H9 (cell line): ENCODE measurements around the gene FSIP1. TPM values are rescaled to one million over a fixed set of nuclear protein-coding genes. Genes with fewer than 3 reads are reported as not detected.

Experiments used
- DNase-seq: peaks from one replicate; pipeline ENCODE4 v3.0.0-alpha.2; 2017
- H2AFZ ChIP-seq: one replicate; pipeline ENCODE4 v1.6.1; 2013; ENCODE audit warnings: mild to moderate bottlenecking, low read length, control low read depth, moderate library complexity
- H2AK5ac ChIP-seq: 2 replicates; pipeline ENCODE4 v1.6.1; 2013; ENCODE audit warnings: low read length, control low read depth, mixed read lengths; ENCODE audit not compliant: insufficient read length
- H2BK120ac ChIP-seq: one replicate; pipeline ENCODE4 v1.6.1; 2013; ENCODE audit warnings: low read depth, mild to moderate bottlenecking, low read length, control low read depth, inconsistent platforms; ENCODE audit not compliant: poor library complexity, severe bottlenecking
- H2BK12ac ChIP-seq: 2 replicates; pipeline ENCODE4 v1.6.1; 2013; ENCODE audit warnings: low read length, control low read depth, mixed read lengths, low read depth; ENCODE audit not compliant: insufficient read length
- H2BK15ac ChIP-seq: 2 replicates; pipeline ENCODE4 v1.6.1; 2013; ENCODE audit warnings: low read depth, low read length, control low read depth
- H2BK20ac ChIP-seq: one replicate; pipeline ENCODE4 v1.6.1; 2013; ENCODE audit warnings: low read depth, mild to moderate bottlenecking, low read length, control low read depth, inconsistent platforms; ENCODE audit not compliant: poor library complexity, severe bottlenecking
- H2BK5ac ChIP-seq: 2 replicates; pipeline ENCODE4 v1.6.1; 2013; ENCODE audit warnings: low read length, control low read depth, mixed read lengths; ENCODE audit not compliant: insufficient read length
- H3K14ac ChIP-seq: 2 replicates; pipeline ENCODE4 v1.6.1; 2013; ENCODE audit warnings: low read length, control low read depth; ENCODE audit not compliant: insufficient read depth
- H3K18ac ChIP-seq: 2 replicates; pipeline ENCODE4 v1.6.1; 2013; ENCODE audit warnings: low read depth, mild to moderate bottlenecking, mixed read lengths, low read length, control low read depth; ENCODE audit not compliant: insufficient read length
- H3K23ac ChIP-seq: 2 replicates; pipeline ENCODE4 v1.6.1; 2013; ENCODE audit warnings: low read length, control low read depth, mixed read lengths, low read depth; ENCODE audit not compliant: insufficient read length
- H3K23me2 ChIP-seq: 2 replicates; pipeline ENCODE4 v1.6.1; 2013; ENCODE audit warnings: low read depth, mild to moderate bottlenecking, mixed read lengths, low read length, control low read depth; ENCODE audit not compliant: insufficient read length, poor library complexity, severe bottlenecking
- H3K27ac ChIP-seq: 2 replicates; pipeline ENCODE4 v1.5.1; 2013; ENCODE audit warnings: low read length, control low read depth, mixed read lengths, low read depth; ENCODE audit not compliant: insufficient read length
- H3K27me3 ChIP-seq: 2 replicates; pipeline ENCODE4 v1.6.1; 2013; ENCODE audit warnings: low read length, control low read depth, inconsistent platforms; ENCODE audit not compliant: insufficient read depth
- H3K4ac ChIP-seq: 2 replicates; pipeline ENCODE4 v1.6.1; 2013; ENCODE audit warnings: low read depth, mild to moderate bottlenecking, control low read depth, inconsistent platforms, low read length, moderate library complexity
- H3K4me1 ChIP-seq: 2 replicates; pipeline ENCODE4 v1.6.1; 2013; ENCODE audit warnings: low read length, control low read depth, inconsistent platforms; ENCODE audit not compliant: insufficient read depth
- H3K4me2 ChIP-seq: 2 replicates; pipeline ENCODE4 v1.6.1; 2013; ENCODE audit warnings: low read length, control low read depth, mixed read lengths; ENCODE audit not compliant: insufficient read length, insufficient read depth
- H3K56ac ChIP-seq: 2 replicates; pipeline ENCODE4 v1.6.1; 2013; ENCODE audit warnings: low read depth, mild to moderate bottlenecking, mixed read lengths, low read length, control low read depth; ENCODE audit not compliant: insufficient read length
- H3K79me1 ChIP-seq: 2 replicates; pipeline ENCODE4 v1.6.1; 2013; ENCODE audit warnings: low read depth, mild to moderate bottlenecking, moderate library complexity, low read length, control low read depth, inconsistent platforms; ENCODE audit not compliant: insufficient read depth, poor library complexity, severe bottlenecking
- H3K79me2 ChIP-seq: 2 replicates; pipeline ENCODE4 v1.6.1; 2013; ENCODE audit warnings: low read length, control low read depth, inconsistent platforms; ENCODE audit not compliant: insufficient read depth
- H3K9ac ChIP-seq: 2 replicates; pipeline ENCODE4 v1.6.1; 2013; ENCODE audit warnings: low read length, control low read depth, mixed read lengths; ENCODE audit not compliant: insufficient read length; ENCODE audit errors: extremely low read depth
- H3K9me3 ChIP-seq: one replicate; pipeline ENCODE4 v1.6.1; 2013; ENCODE audit warnings: low read depth, low read length, inconsistent platforms; ENCODE audit not compliant: control insufficient read depth
- H3T11ph ChIP-seq: one replicate; pipeline ENCODE4 v1.6.1; 2013; ENCODE audit warnings: mild to moderate bottlenecking, low read length, control low read depth, inconsistent platforms
- H4K20me1 ChIP-seq: one replicate; pipeline ENCODE4 v1.6.1; 2013; ENCODE audit not compliant: control insufficient read depth, insufficient read length, insufficient read depth
- H4K5ac ChIP-seq: 2 replicates; pipeline ENCODE4 v1.6.1; 2013; ENCODE audit warnings: low read depth, mild to moderate bottlenecking, mixed read lengths, low read length, control low read depth; ENCODE audit not compliant: insufficient read length
- H4K8ac ChIP-seq: replicated peaks from 2 replicates; pipeline ENCODE4 v1.6.1; 2013; ENCODE audit warnings: low read length, control low read depth, mixed read lengths, low read depth; ENCODE audit not compliant: insufficient read length
- H4K91ac ChIP-seq: 2 replicates; pipeline ENCODE4 v1.6.1; 2013; ENCODE audit warnings: low read depth, mild to moderate bottlenecking, moderate library complexity, mixed read lengths, low read length, control low read depth; ENCODE audit not compliant: insufficient read length
- H3K27ac Mint-ChIP-seq, 3 experiments: 2 replicates in 2 of 3; 3 replicates in 1 of 3; pipeline ENCODE4 v1.8.0; 2020 to 2021; ENCODE audit warnings: mixed read lengths in 3 of 3, mild to moderate bottlenecking in 1 of 3, moderate library complexity in 1 of 3
- H3K27me3 Mint-ChIP-seq: 2 replicates; pipeline ENCODE4 v1.8.0; 2021; ENCODE audit warnings: low read depth, mild to moderate bottlenecking, moderate library complexity, mixed read lengths
- H3K36me3 Mint-ChIP-seq, 3 experiments: 2 replicates in 2 of 3; 3 replicates in 1 of 3; pipeline ENCODE4 v1.8.0; 2020 to 2021; ENCODE audit warnings: low read depth in 3 of 3, mixed read lengths in 3 of 3; ENCODE audit not compliant: insufficient read depth in 1 of 3
- H3K4me1 Mint-ChIP-seq, 2 experiments: 2 replicates each; pipeline ENCODE4 v1.8.0; 2020; ENCODE audit warnings: mixed read lengths in 2 of 2
- H3K4me3 Mint-ChIP-seq, 2 experiments: 2 replicates in 1 of 2; 3 replicates in 1 of 2; pipeline ENCODE4 v1.8.0; 2020 to 2021; ENCODE audit warnings: mild to moderate bottlenecking in 2 of 2, mixed read lengths in 2 of 2, moderate library complexity in 1 of 2
- H3K9me3 Mint-ChIP-seq, 2 experiments: 2 replicates in 1 of 2; 3 replicates in 1 of 2; pipeline ENCODE4 v1.8.0; 2020; ENCODE audit warnings: mild to moderate bottlenecking in 2 of 2, mixed read lengths in 2 of 2, moderate library complexity in 1 of 2
- WGBS: extraction: QIAGEN DNeasy Blood & Tissue Kit; methylation state at CpG from one replicate; pipeline ENCODE4 v1.1.7; 2013; ENCODE audit warnings: missing lambda C conversion rate, low lambda C conversion rate, mixed read lengths; ENCODE audit not compliant: insufficient read length; ENCODE audit errors: extremely low coverage; 5-methylcytosine and 5-hydroxymethylcytosine counted together
- total RNA-seq: library from RNA; stranded (reverse); gene quantifications from 2 replicates; pipeline ENCODE4 v1.2.1, GENCODE V29; 2021
- TF ChIP-seq, protein P1 (sequence below): fragments of 200-600 bp; sonication (generic); conservative IDR thresholded peaks from 3 replicates; pipeline ENCODE4 v1.8.0; 2021; ENCODE audit warnings: antibody characterized with exemption, mild to moderate bottlenecking

The FSIP1 gene
- total RNA-seq, 1 experiment from 2014 or later, result 0.96 TPM

DNA sequence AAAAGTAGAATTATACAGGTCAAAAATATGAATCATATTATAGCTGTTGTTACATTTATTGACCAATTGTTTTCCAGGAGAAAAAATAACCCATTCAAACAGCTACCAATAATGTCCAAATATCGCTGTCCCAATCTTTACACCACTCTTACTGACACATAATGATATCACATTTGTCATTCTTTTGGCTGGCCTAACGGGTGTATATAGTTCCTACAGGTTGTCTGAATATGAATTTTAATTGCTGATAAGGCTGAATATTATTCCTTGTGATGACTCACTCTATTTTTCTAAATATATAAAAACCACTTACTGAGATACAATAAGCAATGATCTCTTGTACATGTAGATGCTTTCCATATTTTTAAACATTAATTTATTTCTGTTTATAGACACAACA is 76.4 kb downstream of the FSIP1 start:
- Histone ChIP-seq H3K23ac (no peak overlapping the region), H2BK20ac (no peak overlapping the region), H3K27me3 (no peaks in the 10 kb centered on the region), H4K8ac (no peak overlapping the region), H3K56ac (no peak overlapping the region), H3K27ac (no peak overlapping the region), H3K79me2 (no peaks in the 10 kb centered on the region), H3T11ph (no peak overlapping the region), H2AFZ (no peak overlapping the region), H2BK12ac (no peak overlapping the region), H2BK5ac (no peak overlapping the region), H4K20me1 (no peaks in the 10 kb centered on the region), H3K9me3 (no peaks in the 10 kb centered on the region), H4K91ac (no peak overlapping the region), H3K4ac (no peak overlapping the region), H2AK5ac (no peak overlapping the region), H3K23me2 (no peaks in the 10 kb centered on the region), H3K79me1 (no peaks in the 10 kb centered on the region), H3K9ac (no peak overlapping the region), H3K14ac (no peak overlapping the region), H3K4me2 (no peak overlapping the region), H2BK15ac (no peak overlapping the region), H3K18ac (no peak overlapping the region), H4K5ac (no peak overlapping the region), H3K4me1 (no peaks in the 10 kb centered on the region), H2BK120ac (no peak overlapping the region)
- Mint-ChIP-seq H3K4me3 (no peak overlapping the region), H3K9me3 (no peaks in the 10 kb centered on the region), H3K27ac (no peak overlapping the region), H3K27me3 (no peaks in the 10 kb centered on the region), H3K4me1 (peaks cover 12% of the 10 kb centered on the region in 2 experiments), H3K36me3 (peaks cover 0 to 8% (median 0%) of the 10 kb centered on the region in 3 experiments; a peak in 2 of 7 replicates)
- DNase-seq, result no peak
- no CpG with 5 or more reads among the region's 2 CpGs for WGBS
- TF ChIP-seq, protein P1, sequence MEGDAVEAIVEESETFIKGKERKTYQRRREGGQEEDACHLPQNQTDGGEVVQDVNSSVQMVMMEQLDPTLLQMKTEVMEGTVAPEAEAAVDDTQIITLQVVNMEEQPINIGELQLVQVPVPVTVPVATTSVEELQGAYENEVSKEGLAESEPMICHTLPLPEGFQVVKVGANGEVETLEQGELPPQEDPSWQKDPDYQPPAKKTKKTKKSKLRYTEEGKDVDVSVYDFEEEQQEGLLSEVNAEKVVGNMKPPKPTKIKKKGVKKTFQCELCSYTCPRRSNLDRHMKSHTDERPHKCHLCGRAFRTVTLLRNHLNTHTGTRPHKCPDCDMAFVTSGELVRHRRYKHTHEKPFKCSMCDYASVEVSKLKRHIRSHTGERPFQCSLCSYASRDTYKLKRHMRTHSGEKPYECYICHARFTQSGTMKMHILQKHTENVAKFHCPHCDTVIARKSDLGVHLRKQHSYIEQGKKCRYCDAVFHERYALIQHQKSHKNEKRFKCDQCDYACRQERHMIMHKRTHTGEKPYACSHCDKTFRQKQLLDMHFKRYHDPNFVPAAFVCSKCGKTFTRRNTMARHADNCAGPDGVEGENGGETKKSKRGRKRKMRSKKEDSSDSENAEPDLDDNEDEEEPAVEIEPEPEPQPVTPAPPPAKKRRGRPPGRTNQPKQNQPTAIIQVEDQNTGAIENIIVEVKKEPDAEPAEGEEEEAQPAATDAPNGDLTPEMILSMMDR, result no peak
